ENCODE data around the gene SLIT3. TPM values are rescaled to one million over a fixed set of nuclear protein-coding genes. Genes with fewer than 3 reads are reported as not detected.

Gene SLIT3
- total RNA-seq, 1 donor from 2014 or later, result 0.22 TPM

DNA sequence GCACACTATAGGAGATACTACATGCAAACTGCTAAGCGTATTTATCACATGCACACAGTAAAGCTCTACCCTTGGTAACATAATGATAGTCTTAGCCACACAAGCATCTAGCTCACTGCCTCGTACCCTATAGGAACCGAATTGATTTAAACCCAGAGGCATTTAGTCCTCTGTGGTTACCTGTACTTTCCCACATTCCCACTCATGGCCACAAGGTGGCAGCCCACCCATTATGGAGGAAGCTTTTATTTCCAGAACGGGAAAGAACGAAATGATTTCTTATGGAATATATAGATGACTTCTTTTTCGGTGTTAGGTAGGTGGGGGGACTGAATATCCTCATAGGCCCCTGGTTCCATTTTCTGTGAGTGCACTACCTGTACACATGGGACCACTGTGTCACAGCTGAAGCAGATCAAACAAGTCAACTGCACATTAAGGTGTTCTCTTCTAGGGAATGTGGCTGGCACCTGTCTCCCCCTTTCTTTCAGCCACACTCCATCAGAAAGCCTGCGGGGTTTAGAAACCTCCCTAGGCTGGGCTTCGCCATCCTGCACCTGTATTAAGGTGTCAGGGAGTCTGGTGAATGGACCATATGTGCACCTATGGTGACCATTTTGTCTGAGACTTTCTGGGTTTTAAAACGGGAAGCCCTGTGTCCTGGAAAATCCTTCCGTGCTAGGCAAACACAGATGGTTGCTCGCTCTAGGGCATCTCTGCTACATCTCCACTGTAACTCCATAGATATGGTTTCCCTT is 313.2 kb downstream of the SLIT3 start:
- Mint-ChIP-seq H3K27me3 (ENCODE audit: insufficient read depth, low read depth) (peaks cover 5% of the 10 kb centered on the region), H3K27ac (no peak overlapping the region), H3K36me3 (no peaks in the 10 kb centered on the region), H3K9me3 (no peaks in the 10 kb centered on the region), H3K4me3 (no peak overlapping the region), H3K4me1 (peaks cover 25% of the 10 kb centered on the region)
- no peak overlapping the region for H3K4me2 ChIP-seq
- no peaks in the 10 kb centered on the region for H3K79me2 ChIP-seq (ENCODE audit: low read depth)
- peak; percentile 79 for DNase-seq (ENCODE audit: low spot score)
- no peak overlapping the region for H2AFZ ChIP-seq (replicated peaks)
- H3F3A ChIP-seq (ENCODE audit: low read depth), result peaks cover 6% of the 10 kb centered on the region
- H4K20me1 ChIP-seq (ENCODE audit: low read depth), result no peaks in the 10 kb centered on the region
- no peaks in the 10 kb centered on the region for H3K36me3 ChIP-seq
- H3K27me3 ChIP-seq, result no peaks in the 10 kb centered on the region
- TF ChIP-seq EZH2phosphoT487 (IDR thresholded peaks at IDR 0.05), result no peak
- TF ChIP-seq, protein P1, sequence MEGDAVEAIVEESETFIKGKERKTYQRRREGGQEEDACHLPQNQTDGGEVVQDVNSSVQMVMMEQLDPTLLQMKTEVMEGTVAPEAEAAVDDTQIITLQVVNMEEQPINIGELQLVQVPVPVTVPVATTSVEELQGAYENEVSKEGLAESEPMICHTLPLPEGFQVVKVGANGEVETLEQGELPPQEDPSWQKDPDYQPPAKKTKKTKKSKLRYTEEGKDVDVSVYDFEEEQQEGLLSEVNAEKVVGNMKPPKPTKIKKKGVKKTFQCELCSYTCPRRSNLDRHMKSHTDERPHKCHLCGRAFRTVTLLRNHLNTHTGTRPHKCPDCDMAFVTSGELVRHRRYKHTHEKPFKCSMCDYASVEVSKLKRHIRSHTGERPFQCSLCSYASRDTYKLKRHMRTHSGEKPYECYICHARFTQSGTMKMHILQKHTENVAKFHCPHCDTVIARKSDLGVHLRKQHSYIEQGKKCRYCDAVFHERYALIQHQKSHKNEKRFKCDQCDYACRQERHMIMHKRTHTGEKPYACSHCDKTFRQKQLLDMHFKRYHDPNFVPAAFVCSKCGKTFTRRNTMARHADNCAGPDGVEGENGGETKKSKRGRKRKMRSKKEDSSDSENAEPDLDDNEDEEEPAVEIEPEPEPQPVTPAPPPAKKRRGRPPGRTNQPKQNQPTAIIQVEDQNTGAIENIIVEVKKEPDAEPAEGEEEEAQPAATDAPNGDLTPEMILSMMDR (IDR thresholded peaks at IDR 0.05), result peak; percentile 99
- H3K4me3 ChIP-seq, result no peak overlapping the region
- H3K9ac ChIP-seq, result no peak overlapping the region
- H3K4me1 ChIP-seq, result peaks cover 16% of the 10 kb centered on the region
- no peak overlapping the region for H3K27ac ChIP-seq
- H3K9me3 ChIP-seq (ENCODE audit: low read depth), result no peaks in the 10 kb centered on the region

DNA sequence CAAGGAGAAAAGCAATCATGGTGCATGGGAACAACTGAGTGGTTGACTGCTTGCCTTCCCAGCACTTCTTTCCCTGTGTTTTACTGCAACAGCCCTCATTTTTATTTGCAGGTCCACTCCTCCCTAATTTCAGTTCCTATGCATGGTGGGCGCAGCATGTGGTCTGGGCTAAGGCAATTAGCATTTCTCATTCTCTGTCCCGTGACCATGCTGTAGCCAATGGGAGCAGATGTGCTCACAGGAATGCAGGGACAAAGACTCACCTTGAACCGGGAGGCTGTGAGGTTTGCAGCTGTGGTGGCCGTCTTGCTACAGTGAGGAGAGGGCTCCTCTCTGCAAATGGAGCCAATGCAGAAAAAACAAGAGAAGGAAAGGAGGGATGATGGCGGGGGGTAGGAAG is 315.5 kb downstream of the SLIT3 start:
- no peaks in the 10 kb centered on the region for H4K20me1 ChIP-seq (ENCODE audit: low read depth)
- no peak overlapping the region for H3K27ac ChIP-seq
- H3K4me3 ChIP-seq, result no peak overlapping the region
- H3K4me2 ChIP-seq, result no peak overlapping the region
- DNase-seq (ENCODE audit: low spot score), result no peak
- H3K9ac ChIP-seq, result no peak overlapping the region
- peaks cover 15% of the 10 kb centered on the region for H3K4me1 ChIP-seq
- no peak overlapping the region for H2AFZ ChIP-seq (replicated peaks)
- no peaks in the 10 kb centered on the region for H3K9me3 Mint-ChIP-seq
- no peak overlapping the region for H3K4me3 Mint-ChIP-seq
- no peaks in the 10 kb centered on the region for H3K79me2 ChIP-seq (ENCODE audit: low read depth)
- H3K9me3 ChIP-seq (ENCODE audit: low read depth), result no peaks in the 10 kb centered on the region
- no peak overlapping the region for H3K27ac Mint-ChIP-seq
- H3F3A ChIP-seq (ENCODE audit: low read depth), result peaks cover 6% of the 10 kb centered on the region
- no peaks in the 10 kb centered on the region for H3K36me3 ChIP-seq
- H3K36me3 Mint-ChIP-seq, result no peaks in the 10 kb centered on the region
- H3K27me3 ChIP-seq, result no peaks in the 10 kb centered on the region
- H3K27me3 Mint-ChIP-seq (ENCODE audit: insufficient read depth, low read depth), result peaks cover 2% of the 10 kb centered on the region
- TF ChIP-seq EZH2phosphoT487 (IDR thresholded peaks at IDR 0.05) (no peak), EZH2 (IDR thresholded peaks at IDR 0.05) (no peak)
- TF ChIP-seq, protein P1 (IDR thresholded peaks at IDR 0.05), result no peak
- H3K4me1 Mint-ChIP-seq, result peaks cover 10% of the 10 kb centered on the region

DNA sequence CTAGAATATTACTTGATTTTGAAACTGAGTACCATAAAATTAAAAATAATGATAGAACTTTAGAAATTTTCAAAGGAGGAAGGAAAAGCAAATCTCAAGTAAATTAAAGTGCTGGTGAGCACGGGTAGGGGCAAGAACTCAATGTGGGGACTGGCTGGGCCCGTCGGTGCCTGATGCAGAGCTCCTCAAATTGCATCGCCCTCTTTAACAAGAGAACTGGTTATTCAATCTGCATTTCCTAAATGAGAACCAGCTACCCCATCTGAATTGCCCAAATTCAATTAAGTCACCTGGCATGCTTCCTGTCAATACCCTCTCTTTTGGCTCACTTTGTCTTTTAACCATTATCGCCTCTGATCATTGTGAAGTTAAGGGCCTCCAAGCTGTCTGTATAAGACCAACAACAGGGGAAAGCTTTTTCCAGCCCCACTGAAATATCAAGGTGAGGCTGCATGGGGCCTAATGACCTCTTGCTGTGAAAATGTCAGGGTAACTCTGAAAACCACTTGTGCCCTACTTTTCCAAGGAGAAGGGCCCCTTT is 316.7 kb downstream of the SLIT3 start:
- Histone ChIP-seq H3F3A (ENCODE audit: low read depth) (peaks cover 6% of the 10 kb centered on the region), H3K4me3 (no peak overlapping the region), H3K27me3 (no peaks in the 10 kb centered on the region), H3K36me3 (no peaks in the 10 kb centered on the region), H3K79me2 (ENCODE audit: low read depth) (no peaks in the 10 kb centered on the region), H4K20me1 (ENCODE audit: low read depth) (no peaks in the 10 kb centered on the region), H3K9ac (no peak overlapping the region), H3K27ac (no peak overlapping the region), H3K9me3 (ENCODE audit: low read depth) (no peaks in the 10 kb centered on the region), H2AFZ (replicated peaks) (no peak overlapping the region), H3K4me1 (peaks cover 8% of the 10 kb centered on the region), H3K4me2 (no peak overlapping the region)
- H3K27ac Mint-ChIP-seq, result no peak overlapping the region
- TF ChIP-seq EZH2phosphoT487 (IDR thresholded peaks at IDR 0.05) (no peak), EZH2 (IDR thresholded peaks at IDR 0.05) (no peak)
- TF ChIP-seq, protein P1 (IDR thresholded peaks at IDR 0.05), result no peak
- peaks cover 5% of the 10 kb centered on the region for H3K4me1 Mint-ChIP-seq
- no peaks in the 10 kb centered on the region for H3K36me3 Mint-ChIP-seq
- no peaks in the 10 kb centered on the region for H3K9me3 Mint-ChIP-seq
- no peak for DNase-seq (ENCODE audit: low spot score)
- H3K27me3 Mint-ChIP-seq (ENCODE audit: insufficient read depth, low read depth), result peaks cover 2% of the 10 kb centered on the region
- no peak overlapping the region for H3K4me3 Mint-ChIP-seq
